GM13976 (cell line): ENCODE results near the gene CYBA.

Experiments used
- DNase-seq: peaks from one replicate; pipeline ENCODE4 v3.0.0; 2012; ENCODE audit warnings: low spot score
- CTCF ChIP-seq: IDR thresholded peaks from 2 replicates; pipeline ENCODE4 v1.5.1; 2012; ENCODE audit warnings: borderline replicate concordance, mild to moderate bottlenecking; ENCODE audit not compliant: insufficient read depth; ENCODE audit errors: extremely low read depth, missing control alignments, control extremely low read depth
- in situ Hi-C: fragments of 300-500 bp; cut with MboI; formaldehyde crosslinking; loops from one replicate; pipeline ENCODE4 v1.12.0; 2022; ENCODE audit warnings: low sequenced_read_pairs, mixed read lengths, inconsistent platforms; ENCODE audit not compliant: unreplicated experiment

The CYBA gene

GRCh38 chr16:88681084-88681680, 30.3 kb upstream of the CYBA start:
- in situ Hi-C loops, result no loop called here
- peak; percentile 77 for DNase-seq
- TF ChIP-seq CTCF, result peak; percentile 60

GRCh38 chr16:88680554-88681083, 29.8 kb upstream of the CYBA start:
- in situ Hi-C loops, result no loop called here
- TF ChIP-seq CTCF, result no peak

GRCh38 chr16:88678224-88678979, 27.5 kb upstream of the CYBA start:
- in situ Hi-C loops, result no loop called here
- TF ChIP-seq CTCF, result no peak
- DNase-seq, result no peak

More at GRCh38 chr16:88680554-88681083, 29.8 kb upstream of the CYBA start:
- DNase-seq, result no peak

GRCh38 chr16:88677721-88678120, 26.9 kb upstream of the CYBA start:
- TF ChIP-seq CTCF, result no peak
- in situ Hi-C loops, result no loop called here
- no peak for DNase-seq

- in situ Hi-C loops, result no loop called here
- no peak for DNase-seq
- TF ChIP-seq CTCF, result no peak
These were observed 25.8 kb upstream of the CYBA start for GRCh38 chr16:88676502-88677242.

GRCh38 chr16:88673716-88674379, 23.0 kb upstream of the CYBA start:
- TF ChIP-seq CTCF, result no peak
- in situ Hi-C loops, result no loop called here
- peak; percentile 84 for DNase-seq
